ENCODE data around the gene ZBTB24.
A peak's percentile ranks its signal among the peaks of the same experiment; 100 is the strongest.

The ZBTB24 gene

DNA sequence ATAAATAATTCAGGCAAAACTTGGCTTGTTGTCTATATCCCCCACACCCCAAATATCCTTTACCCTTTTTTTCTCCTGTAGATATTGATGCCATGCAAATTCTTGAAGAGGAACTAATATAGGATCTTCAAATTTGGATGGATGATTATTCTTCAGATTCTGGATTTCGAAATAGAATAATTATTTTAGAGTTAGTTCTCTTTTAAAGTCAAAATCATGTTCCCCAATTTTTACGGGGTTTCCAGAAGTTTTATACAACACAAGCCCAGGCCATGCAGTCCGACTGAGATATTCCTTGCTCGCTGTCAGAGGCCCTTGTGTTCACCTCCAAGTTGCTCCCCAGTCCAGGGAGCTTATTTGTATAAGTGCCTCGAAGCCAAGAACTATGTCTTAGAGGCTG, 47.0 kb downstream of the ZBTB24 start:
- H3K36me3 ChIP-seq (ENCODE audit: control insufficient read depth in 1 of 2, insufficient read depth in 2 of 2, low read length in 2 of 2), result no peaks in the 10 kb centered on the region
- H3K27me3 ChIP-seq (ENCODE audit: low read depth, low read length), result no peaks in the 10 kb centered on the region
- no peak overlapping the region for H3K27ac ChIP-seq (ENCODE audit: low read length)
- H3K4me1 ChIP-seq (ENCODE audit: control insufficient read depth in 1 of 2, insufficient read depth in 2 of 2, low read length in 2 of 2), result no peaks in the 10 kb centered on the region
- H3K9me3 ChIP-seq (ENCODE audit: control insufficient read depth in 1 of 2, low read length in 2 of 2), result no peaks in the 10 kb centered on the region
- no peak overlapping the region for H3K4me3 ChIP-seq (ENCODE audit: low read depth in 1 of 2, low read length in 2 of 2)

DNA sequence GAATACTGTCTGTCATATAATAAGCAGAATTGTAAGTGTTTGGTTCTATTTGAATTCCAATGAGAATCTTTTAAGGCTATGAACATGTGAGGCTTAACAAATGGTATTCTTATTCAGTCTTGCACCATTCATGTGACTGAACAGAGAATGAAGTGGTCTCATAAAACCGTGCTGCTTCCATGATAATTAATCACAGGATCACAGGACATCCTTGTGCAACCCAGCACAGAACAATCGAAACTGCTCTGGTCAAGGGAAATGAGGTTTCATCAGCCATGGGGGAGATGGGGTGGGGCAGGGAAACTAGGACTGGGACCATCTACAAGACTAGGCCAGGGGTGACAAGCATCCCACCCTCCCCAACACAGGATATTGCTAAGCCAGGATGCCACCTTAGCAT, 48.6 kb downstream of the ZBTB24 start:
- H3K9me3 ChIP-seq (ENCODE audit: control insufficient read depth in 1 of 2, low read length in 2 of 2), result no peaks in the 10 kb centered on the region
- no peak overlapping the region for H3K4me3 ChIP-seq (ENCODE audit: low read depth in 1 of 2, low read length in 2 of 2)
- H3K27me3 ChIP-seq (ENCODE audit: low read depth, low read length), result no peaks in the 10 kb centered on the region
- H3K4me1 ChIP-seq (ENCODE audit: control insufficient read depth in 1 of 2, insufficient read depth in 2 of 2, low read length in 2 of 2), result no peaks in the 10 kb centered on the region
- no peak overlapping the region for H3K27ac ChIP-seq (ENCODE audit: low read length)
- H3K36me3 ChIP-seq (ENCODE audit: control insufficient read depth in 1 of 2, insufficient read depth in 2 of 2, low read length in 2 of 2), result no peaks in the 10 kb centered on the region

DNA sequence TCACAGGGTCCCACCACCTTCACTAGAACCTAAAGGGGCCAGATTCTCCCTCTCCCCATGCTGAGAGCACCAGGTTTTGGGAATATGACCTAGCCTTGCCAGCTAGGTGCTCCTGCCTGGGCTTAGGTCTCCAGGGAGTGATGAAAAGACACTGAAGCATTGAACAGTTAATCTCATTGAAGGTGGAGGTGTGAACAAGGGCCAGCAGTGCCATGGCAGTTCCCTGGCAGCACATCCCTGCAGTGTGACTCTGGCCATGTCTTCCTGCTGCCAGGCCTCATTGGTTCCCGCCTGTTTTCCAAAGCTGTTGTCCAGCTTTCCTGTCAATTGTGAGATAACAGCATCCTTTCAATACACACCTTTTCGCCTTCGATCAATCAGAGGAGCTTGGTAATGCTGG, 53.5 kb downstream of the ZBTB24 start:
- no peaks in the 10 kb centered on the region for H3K9me3 ChIP-seq (ENCODE audit: control insufficient read depth in 1 of 2, low read length in 2 of 2)
- H3K4me1 ChIP-seq (ENCODE audit: control insufficient read depth in 1 of 2, insufficient read depth in 2 of 2, low read length in 2 of 2), result no peaks in the 10 kb centered on the region
- no peaks in the 10 kb centered on the region for H3K36me3 ChIP-seq (ENCODE audit: control insufficient read depth in 1 of 2, insufficient read depth in 2 of 2, low read length in 2 of 2)
- H3K27me3 ChIP-seq (ENCODE audit: low read depth, low read length), result no peaks in the 10 kb centered on the region
- no peak overlapping the region for H3K27ac ChIP-seq (ENCODE audit: low read length)
- H3K4me3 ChIP-seq (ENCODE audit: low read depth in 1 of 2, low read length in 2 of 2), result no peak overlapping the region

GRCh38 chr6:109428889-109429477, 54.0 kb downstream of the ZBTB24 start:
- Histone ChIP-seq H3K4me3 (ENCODE audit: low read depth in 1 of 2, low read length in 2 of 2) (peak overlapping the region; percentile 2 to 41), H3K36me3 (ENCODE audit: control insufficient read depth in 1 of 2, insufficient read depth in 2 of 2, low read length in 2 of 2) (no peaks in the 10 kb centered on the region)

DNA sequence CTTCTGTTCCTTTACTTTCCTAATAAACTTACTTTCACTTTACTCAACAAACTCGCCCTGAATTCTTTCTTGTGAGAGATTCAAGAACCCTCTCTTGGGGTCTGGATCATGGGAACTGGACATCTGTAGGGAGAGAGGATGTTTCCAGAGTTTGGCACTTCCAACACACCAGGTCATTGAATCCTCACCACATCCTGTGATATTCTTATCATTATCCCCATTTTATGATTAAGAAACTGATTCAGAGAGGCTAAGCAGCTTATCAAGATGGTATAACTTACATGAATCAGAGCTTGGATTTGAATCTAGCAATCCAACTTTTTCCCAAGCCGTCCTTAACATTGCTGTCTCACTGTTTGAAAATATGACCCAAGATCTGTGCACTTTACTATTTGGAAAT, 58.1 kb downstream of the ZBTB24 start:
- Histone ChIP-seq H3K36me3 (ENCODE audit: control insufficient read depth in 1 of 2, insufficient read depth in 2 of 2, low read length in 2 of 2) (no peaks in the 10 kb centered on the region), H3K27me3 (ENCODE audit: low read depth, low read length) (no peaks in the 10 kb centered on the region), H3K4me1 (ENCODE audit: control insufficient read depth in 1 of 2, insufficient read depth in 2 of 2, low read length in 2 of 2) (no peaks in the 10 kb centered on the region), H3K27ac (ENCODE audit: low read length) (no peak overlapping the region), H3K9me3 (ENCODE audit: control insufficient read depth in 1 of 2, low read length in 2 of 2) (no peaks in the 10 kb centered on the region), H3K4me3 (ENCODE audit: low read depth in 1 of 2, low read length in 2 of 2) (no peak overlapping the region)

More at GRCh38 chr6:109428889-109429477, 54.0 kb downstream of the ZBTB24 start:
- no peaks in the 10 kb centered on the region for H3K4me1 ChIP-seq (ENCODE audit: control insufficient read depth in 1 of 2, insufficient read depth in 2 of 2, low read length in 2 of 2)
- no peaks in the 10 kb centered on the region for H3K9me3 ChIP-seq (ENCODE audit: control insufficient read depth in 1 of 2, low read length in 2 of 2)
- no peaks in the 10 kb centered on the region for H3K27me3 ChIP-seq (ENCODE audit: low read depth, low read length)
- H3K27ac ChIP-seq (ENCODE audit: low read length), result no peak overlapping the region

DNA sequence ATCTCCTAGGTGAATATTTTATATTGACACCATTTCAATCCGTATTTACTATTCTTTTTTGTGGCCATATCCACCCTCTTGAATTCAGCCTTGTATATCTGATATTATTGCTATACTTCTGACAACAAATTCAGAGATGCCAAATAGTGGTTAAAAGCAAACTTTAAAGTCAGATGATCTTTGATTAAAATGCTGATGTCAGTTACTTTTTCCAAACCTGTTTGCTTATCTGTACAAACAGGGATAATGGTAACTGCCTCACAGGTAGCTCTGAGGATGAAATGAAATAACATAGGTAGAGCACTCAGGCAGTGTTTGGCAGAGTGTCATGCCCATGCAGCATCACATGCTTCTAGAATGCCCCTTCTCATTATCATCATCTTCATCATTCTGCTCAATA, 61.8 kb downstream of the ZBTB24 start:
- Histone ChIP-seq H3K4me1 (ENCODE audit: control insufficient read depth in 1 of 2, insufficient read depth in 2 of 2, low read length in 2 of 2) (no peaks in the 10 kb centered on the region), H3K9me3 (ENCODE audit: control insufficient read depth in 1 of 2, low read length in 2 of 2) (no peaks in the 10 kb centered on the region)

GRCh38 chr6:109420751-109421150, 62.3 kb downstream of the ZBTB24 start:
- H3K4me1 ChIP-seq (ENCODE audit: control insufficient read depth in 1 of 2, insufficient read depth in 2 of 2, low read length in 2 of 2), result no peaks in the 10 kb centered on the region
- H3K36me3 ChIP-seq (ENCODE audit: control insufficient read depth in 1 of 2, insufficient read depth in 2 of 2, low read length in 2 of 2), result no peaks in the 10 kb centered on the region
- H3K27me3 ChIP-seq (ENCODE audit: low read depth, low read length), result no peaks in the 10 kb centered on the region

More for the DNA sequence above, 61.8 kb downstream of the ZBTB24 start:
- no peak overlapping the region for H3K4me3 ChIP-seq (ENCODE audit: low read depth in 1 of 2, low read length in 2 of 2)
- no peaks in the 10 kb centered on the region for H3K27me3 ChIP-seq (ENCODE audit: low read depth, low read length)
- H3K36me3 ChIP-seq (ENCODE audit: control insufficient read depth in 1 of 2, insufficient read depth in 2 of 2, low read length in 2 of 2), result no peaks in the 10 kb centered on the region
- H3K27ac ChIP-seq (ENCODE audit: low read length), result no peak overlapping the region

GRCh38 chr6:109417646-109418045, 65.4 kb downstream of the ZBTB24 start:
- no peak overlapping the region for H3K4me3 ChIP-seq (ENCODE audit: low read depth in 1 of 2, low read length in 2 of 2)
- H3K9me3 ChIP-seq (ENCODE audit: control insufficient read depth in 1 of 2, low read length in 2 of 2), result no peaks in the 10 kb centered on the region
- H3K36me3 ChIP-seq (ENCODE audit: control insufficient read depth in 1 of 2, insufficient read depth in 2 of 2, low read length in 2 of 2), result no peaks in the 10 kb centered on the region
- no peaks in the 10 kb centered on the region for H3K4me1 ChIP-seq (ENCODE audit: control insufficient read depth in 1 of 2, insufficient read depth in 2 of 2, low read length in 2 of 2)
- no peaks in the 10 kb centered on the region for H3K27me3 ChIP-seq (ENCODE audit: low read depth, low read length)
- no peak overlapping the region for H3K27ac ChIP-seq (ENCODE audit: low read length)

More at GRCh38 chr6:109420751-109421150, 62.3 kb downstream of the ZBTB24 start:
- no peak overlapping the region for H3K27ac ChIP-seq (ENCODE audit: low read length)
- H3K9me3 ChIP-seq (ENCODE audit: control insufficient read depth in 1 of 2, low read length in 2 of 2), result no peaks in the 10 kb centered on the region
- no peak overlapping the region for H3K4me3 ChIP-seq (ENCODE audit: low read depth in 1 of 2, low read length in 2 of 2)

All from muscle layer of duodenum (tissue), 2 donors.